IPS-20b (cell line): Measurements from ENCODE around the gene STARD13.

Experiments
- H3K27ac ChIP-seq: one replicate; pipeline ENCODE4 v1.5.1; 2013; ENCODE audit warnings: low read length
- H3K27me3 ChIP-seq: 2 replicates; pipeline ENCODE4 v1.6.1; 2013; ENCODE audit warnings: mild to moderate bottlenecking, low read length, inconsistent platforms; ENCODE audit not compliant: insufficient read depth
- H3K36me3 ChIP-seq: 2 replicates; pipeline ENCODE4 v1.6.1; 2013; ENCODE audit warnings: low read depth, mild to moderate bottlenecking, inconsistent platforms, low read length, moderate library complexity; ENCODE audit not compliant: insufficient read depth
- H3K4me1 ChIP-seq: 2 replicates; pipeline ENCODE4 v1.6.1; 2013; ENCODE audit warnings: mild to moderate bottlenecking, control low read depth, inconsistent platforms, low read length, moderate library complexity; ENCODE audit not compliant: insufficient read depth
- H3K4me3 ChIP-seq: 2 replicates; pipeline ENCODE4 v1.5.1; 2013; ENCODE audit warnings: mild to moderate bottlenecking, low read length, inconsistent platforms
- H3K9ac ChIP-seq: 2 replicates; pipeline ENCODE4 v1.6.1; 2013; ENCODE audit warnings: low read depth, mild to moderate bottlenecking, inconsistent platforms, low read length, moderate library complexity
- H3K9me3 ChIP-seq: 2 replicates; pipeline ENCODE4 v1.6.1; 2013; ENCODE audit warnings: mild to moderate bottlenecking, low read depth, low read length, inconsistent platforms; ENCODE audit not compliant: insufficient read depth

The STARD13 gene

DNA sequence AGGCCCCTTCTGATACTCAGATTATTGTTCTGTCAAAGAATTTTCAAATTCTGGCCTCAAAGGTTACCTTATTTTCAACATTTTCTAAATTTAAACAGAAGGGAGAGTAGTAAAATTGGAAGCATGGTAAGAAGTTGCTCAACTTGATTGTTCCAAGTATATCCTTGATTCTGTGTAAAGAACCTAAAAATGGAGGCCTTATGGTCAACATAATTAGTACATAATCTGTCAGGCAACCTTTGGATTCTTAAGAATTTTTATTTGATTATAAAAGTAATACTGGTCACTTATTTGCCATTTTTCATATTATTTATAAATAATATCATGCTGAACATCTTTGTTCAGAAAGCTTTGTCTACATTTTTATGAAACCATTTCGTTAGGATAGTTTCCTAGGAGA is 83.9 kb downstream of the STARD13 start:
- H3K9ac ChIP-seq, result no peak overlapping the region

DNA sequence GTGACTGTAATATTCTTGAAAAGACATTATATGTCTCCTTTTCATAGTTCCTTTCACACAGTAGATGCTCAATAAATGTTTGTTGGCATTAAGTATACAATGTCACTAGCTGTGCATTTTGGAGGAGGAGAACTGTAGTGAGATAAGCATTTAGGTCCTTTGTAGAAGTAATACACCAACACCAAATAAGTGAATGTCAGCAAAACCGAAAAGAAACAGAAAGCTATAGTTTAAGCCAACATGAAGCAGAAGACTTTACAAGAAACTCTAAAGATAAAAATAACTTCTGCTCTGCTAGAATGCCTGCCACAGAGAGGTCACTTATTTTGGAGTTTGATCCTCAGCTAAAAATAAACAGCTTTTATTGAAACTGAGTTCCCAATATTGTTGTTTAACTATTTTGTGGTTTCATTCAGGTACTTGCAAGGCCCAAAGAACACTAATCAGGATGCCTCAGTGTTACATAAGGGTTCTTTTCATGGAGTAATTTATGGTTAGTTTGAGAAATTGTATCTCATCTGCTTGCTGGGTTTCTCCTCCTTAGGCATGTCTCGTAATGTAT is 86.2 kb downstream of the STARD13 start:
- Histone ChIP-seq H3K4me1 (no peaks in the 10 kb centered on the region; the same call in 1 of the 2 replicates), H3K36me3 (no peaks in the 10 kb centered on the region), H3K9ac (no peak overlapping the region), H3K27me3 (no peaks in the 10 kb centered on the region), H3K4me3 (no peak overlapping the region), H3K9me3 (no peaks in the 10 kb centered on the region), H3K27ac (no peak overlapping the region)

More for the DNA sequence above, 83.9 kb downstream of the STARD13 start:
- no peaks in the 10 kb centered on the region for H3K27me3 ChIP-seq
- no peak overlapping the region for H3K4me3 ChIP-seq
- H3K9me3 ChIP-seq, result no peaks in the 10 kb centered on the region
- H3K4me1 ChIP-seq, result no peaks in the 10 kb centered on the region
- H3K27ac ChIP-seq, result no peak overlapping the region
- H3K36me3 ChIP-seq, result no peaks in the 10 kb centered on the region

DNA sequence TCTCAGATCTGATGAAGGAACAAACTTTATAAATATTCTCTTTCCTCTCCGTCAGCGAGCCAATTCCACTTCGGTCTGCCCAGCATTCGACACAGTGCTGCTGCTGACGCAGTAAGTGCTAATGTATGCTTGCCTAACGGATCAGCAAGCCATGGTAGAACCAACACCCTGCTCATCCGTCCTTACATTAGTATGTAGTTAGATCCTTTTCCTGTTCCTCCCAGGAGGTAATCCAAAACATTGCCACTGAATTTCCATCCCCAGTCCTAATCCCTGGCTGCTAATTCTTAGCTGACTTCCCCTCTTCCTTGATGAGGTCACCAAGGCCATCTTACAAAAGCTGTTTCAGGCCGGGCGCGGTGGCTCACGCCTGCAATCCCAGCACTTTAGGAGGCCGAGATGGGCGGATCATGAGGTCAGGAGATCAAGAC is 88.0 kb downstream of the STARD13 start:
- Histone ChIP-seq H3K9ac (no peak overlapping the region), H3K27me3 (no peaks in the 10 kb centered on the region), H3K36me3 (no peaks in the 10 kb centered on the region), H3K4me1 (peaks cover 12% of the 10 kb centered on the region), H3K4me3 (no peak overlapping the region), H3K9me3 (no peaks in the 10 kb centered on the region), H3K27ac (no peak overlapping the region)

- H3K36me3 ChIP-seq, result no peaks in the 10 kb centered on the region
- no peaks in the 10 kb centered on the region for H3K27me3 ChIP-seq
- H3K4me1 ChIP-seq, result peaks cover 12% of the 10 kb centered on the region
- H3K9ac ChIP-seq, result no peak overlapping the region
- no peak overlapping the region for H3K27ac ChIP-seq
- H3K4me3 ChIP-seq, result no peak overlapping the region
- H3K9me3 ChIP-seq, result no peaks in the 10 kb centered on the region
Observed at GRCh38 chr13:33196767-33197166, 88.8 kb downstream of the STARD13 start.

DNA sequence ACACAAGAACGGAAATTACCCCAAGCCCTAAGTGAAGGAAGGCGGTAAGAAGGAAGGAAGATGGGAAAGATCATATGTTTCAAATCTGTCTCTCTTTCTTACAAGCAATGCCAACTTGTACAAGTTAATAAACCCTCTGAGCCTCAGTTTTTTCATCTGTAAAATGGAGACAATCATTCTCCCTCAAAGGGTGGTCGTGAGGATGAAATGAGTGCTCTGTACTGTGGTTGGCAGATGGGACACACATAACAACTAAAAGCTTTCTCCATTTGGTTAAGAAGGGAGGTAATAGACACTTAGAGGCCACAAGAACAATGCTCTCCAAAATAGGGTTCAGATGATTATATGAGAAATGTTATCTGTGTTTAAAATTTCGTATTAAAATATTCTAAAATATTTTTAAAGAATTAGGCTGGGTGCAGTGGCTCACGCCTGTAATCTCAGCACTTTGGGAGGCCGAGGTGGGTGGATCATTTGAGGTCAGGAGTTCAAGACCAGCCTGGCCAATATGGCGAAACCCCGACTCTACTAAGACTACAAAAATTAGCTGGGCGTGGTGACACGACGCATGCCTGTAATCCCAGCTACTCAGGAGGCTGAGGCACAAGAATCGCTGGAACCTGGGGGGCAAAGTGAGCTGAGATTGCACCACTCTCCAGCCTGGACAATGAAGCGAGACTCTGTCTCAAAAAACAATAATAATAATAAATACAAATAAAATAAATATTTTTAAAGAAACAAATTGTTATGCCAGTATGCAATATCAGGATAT is 89.7 kb downstream of the STARD13 start:
- Histone ChIP-seq H3K27ac (no peak overlapping the region), H3K9ac (no peak overlapping the region), H3K9me3 (no peaks in the 10 kb centered on the region), H3K4me3 (no peak overlapping the region), H3K27me3 (no peaks in the 10 kb centered on the region), H3K4me1 (peaks cover 12% of the 10 kb centered on the region), H3K36me3 (no peaks in the 10 kb centered on the region)

DNA sequence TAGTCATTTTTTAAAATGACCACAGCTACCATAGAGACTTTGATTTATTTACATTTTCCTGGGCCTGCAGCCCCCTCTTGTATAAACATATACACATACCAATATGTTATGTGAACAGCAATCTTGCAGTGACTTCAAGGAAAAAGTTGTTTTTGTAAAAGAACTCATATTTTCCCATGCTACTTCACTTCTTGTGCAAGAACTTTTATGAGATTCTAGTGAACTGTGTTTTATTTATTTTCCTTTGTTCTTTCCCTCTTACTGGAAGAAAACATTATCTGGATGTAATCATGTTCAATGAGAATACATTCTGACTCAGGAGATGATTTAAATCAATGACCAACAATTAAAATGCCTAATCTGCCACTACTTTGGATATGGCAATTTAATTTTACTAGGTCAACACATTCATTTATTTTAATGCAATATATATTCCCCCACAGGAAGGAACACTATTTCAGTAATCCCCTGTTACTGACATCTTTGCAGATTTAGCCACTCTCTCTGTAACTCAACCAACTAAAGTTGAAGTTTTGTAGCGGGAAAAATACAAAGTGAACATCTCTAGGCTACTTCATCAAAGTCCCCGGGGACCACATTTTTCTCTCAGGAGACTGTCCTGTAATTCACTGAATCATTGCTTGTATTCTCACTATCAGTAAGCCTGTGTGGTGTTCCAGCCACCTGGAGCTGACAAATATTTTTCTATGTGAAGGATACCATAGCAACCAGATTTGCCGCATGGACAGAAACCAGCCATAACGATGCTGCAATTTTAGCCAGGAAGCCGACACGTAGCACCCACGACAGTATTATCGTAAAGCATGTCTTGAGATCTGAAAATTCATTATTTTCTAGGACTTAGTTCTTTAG is 90.5 kb downstream of the STARD13 start:
- Histone ChIP-seq H3K9me3 (no peaks in the 10 kb centered on the region), H3K4me1 (peaks cover 12% of the 10 kb centered on the region), H3K27ac (no peak overlapping the region), H3K4me3 (no peak overlapping the region), H3K9ac (no peak overlapping the region), H3K27me3 (no peaks in the 10 kb centered on the region), H3K36me3 (no peaks in the 10 kb centered on the region)

GRCh38 chr13:33193428-33193974 is 92.1 kb downstream of the STARD13 start:
- Histone ChIP-seq H3K27me3 (no peaks in the 10 kb centered on the region), H3K27ac (no peak overlapping the region), H3K4me1 (peaks cover 12% of the 10 kb centered on the region), H3K36me3 (no peaks in the 10 kb centered on the region), H3K4me3 (no peak overlapping the region), H3K9me3 (no peaks in the 10 kb centered on the region), H3K9ac (no peak overlapping the region)

DNA sequence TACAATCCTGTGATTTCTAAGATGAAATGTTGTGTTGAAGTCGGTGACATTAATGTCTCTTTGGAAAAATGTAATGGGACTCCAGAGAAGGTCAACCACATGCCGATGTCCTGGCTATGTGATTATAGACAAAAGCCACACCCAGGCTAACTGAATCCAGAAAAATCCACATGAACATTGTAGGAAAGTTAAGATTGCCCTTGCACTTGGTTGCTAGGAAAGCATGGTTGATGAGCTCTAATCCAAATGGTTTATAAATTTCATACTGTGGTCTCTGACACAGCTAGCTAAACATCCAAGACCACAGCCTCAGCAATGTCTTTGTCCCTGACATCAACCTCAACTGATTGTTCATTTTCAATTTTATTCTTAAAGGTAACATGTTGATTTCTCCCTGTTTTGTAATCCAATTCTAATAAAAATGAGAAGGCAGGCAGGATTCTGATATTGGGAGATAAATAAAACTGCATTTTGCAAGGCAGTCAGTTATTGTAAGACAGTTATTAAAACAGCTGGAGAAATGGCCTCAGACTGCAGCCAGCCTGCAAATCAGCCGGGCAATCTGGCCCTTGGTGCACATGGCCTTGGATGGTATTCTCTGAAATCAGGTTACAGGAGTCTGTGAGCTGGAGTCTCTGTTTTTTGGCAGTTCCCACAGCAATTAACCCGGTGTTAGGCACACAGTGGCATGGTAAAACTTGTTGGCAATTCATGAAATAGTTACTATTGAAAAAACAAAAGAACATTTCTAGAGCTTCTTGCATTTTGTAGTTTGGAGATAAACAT is 93.9 kb downstream of the STARD13 start:
- Histone ChIP-seq H3K27me3 (no peaks in the 10 kb centered on the region), H3K4me1 (peaks cover 15% of the 10 kb centered on the region), H3K9ac (no peak overlapping the region), H3K36me3 (no peaks in the 10 kb centered on the region), H3K4me3 (no peak overlapping the region), H3K27ac (no peak overlapping the region), H3K9me3 (no peaks in the 10 kb centered on the region)

GRCh38 chr13:33189470-33189869 is 96.1 kb downstream of the STARD13 start:
- Histone ChIP-seq H3K27ac (no peak overlapping the region), H3K4me3 (no peak overlapping the region), H3K4me1 (peaks cover 27% of the 10 kb centered on the region), H3K9ac (no peak overlapping the region), H3K9me3 (no peaks in the 10 kb centered on the region), H3K36me3 (no peaks in the 10 kb centered on the region), H3K27me3 (no peaks in the 10 kb centered on the region; the same call in 1 of the 2 replicates)

DNA sequence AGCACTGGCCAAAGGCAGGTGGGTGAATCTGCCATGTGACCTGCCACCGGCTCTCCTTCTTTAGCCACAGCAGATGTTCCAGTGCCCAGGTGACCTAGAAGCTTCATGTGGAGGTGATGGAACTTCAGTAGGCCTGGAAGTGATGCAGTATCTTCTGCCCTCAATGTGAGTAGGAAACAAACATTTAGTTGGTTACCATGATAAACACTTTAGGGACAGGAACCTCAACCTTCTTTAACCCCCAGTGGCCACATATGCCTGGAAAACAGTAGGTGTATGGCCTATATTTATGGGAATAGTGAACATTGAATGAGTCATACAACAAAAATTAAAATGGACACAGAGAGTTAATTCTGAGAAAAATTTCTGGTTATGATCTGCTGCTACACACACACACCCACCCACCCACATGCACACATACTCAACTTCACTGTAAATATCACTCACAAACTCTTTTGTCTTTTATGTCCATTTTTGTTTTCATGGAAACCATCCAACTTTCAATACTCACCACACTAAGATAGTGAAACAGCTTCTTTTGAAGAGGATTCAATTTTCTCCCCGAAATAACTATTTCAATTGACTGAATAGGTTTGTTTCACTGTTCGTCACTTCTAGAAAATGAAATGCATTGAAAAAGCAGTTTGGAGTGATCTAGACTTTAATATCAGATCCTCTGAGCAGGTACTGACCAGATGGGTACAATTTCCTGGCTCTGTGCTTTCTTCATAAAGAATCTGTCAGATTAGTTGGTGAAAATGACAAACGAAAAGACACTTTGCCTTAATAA is 97.3 kb downstream of the STARD13 start:
- no peaks in the 10 kb centered on the region for H3K9me3 ChIP-seq
- H3K27me3 ChIP-seq, result peaks cover 4% of the 10 kb centered on the region
- no peak overlapping the region for H3K27ac ChIP-seq
- H3K4me3 ChIP-seq, result no peak overlapping the region
- no peak overlapping the region for H3K9ac ChIP-seq
- H3K4me1 ChIP-seq, result peaks cover 18% of the 10 kb centered on the region
- no peaks in the 10 kb centered on the region for H3K36me3 ChIP-seq
